NCI-H2081 treated with DMSO at 0.1 percent for 48 hours (cell line): ENCODE results near the gene ZNF416.

Experiments
- DNase-seq: peaks from one replicate; lab custom pipeline; 2025; lab: John Stamatoyannopoulos, UW

The ZNF416 gene

DNA sequence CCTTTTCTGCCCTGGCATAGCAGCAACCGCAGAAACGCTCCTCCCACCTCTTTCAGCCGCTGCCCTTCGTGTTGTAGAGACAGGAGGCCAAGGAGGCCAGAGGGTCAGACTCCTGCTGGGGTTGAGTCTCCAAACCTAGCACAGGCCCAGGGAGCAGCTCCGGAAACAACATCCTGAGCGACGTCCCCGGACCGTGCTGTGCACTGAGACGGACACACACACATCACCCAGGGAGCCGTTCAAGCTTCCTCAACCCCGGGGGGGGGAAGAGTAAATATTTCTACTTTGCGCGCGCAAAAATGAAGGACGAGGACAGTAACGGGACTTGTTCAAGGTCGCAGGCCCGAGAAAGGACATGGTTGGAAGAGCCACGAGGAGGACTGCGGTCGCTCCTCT, 19.7 kb downstream of the ZNF416 start:
- DNase-seq = no peak

GRCh38 chr19:57558525-57558924, 20.2 kb downstream of the ZNF416 start:
- DNase-seq = no peak

DNA sequence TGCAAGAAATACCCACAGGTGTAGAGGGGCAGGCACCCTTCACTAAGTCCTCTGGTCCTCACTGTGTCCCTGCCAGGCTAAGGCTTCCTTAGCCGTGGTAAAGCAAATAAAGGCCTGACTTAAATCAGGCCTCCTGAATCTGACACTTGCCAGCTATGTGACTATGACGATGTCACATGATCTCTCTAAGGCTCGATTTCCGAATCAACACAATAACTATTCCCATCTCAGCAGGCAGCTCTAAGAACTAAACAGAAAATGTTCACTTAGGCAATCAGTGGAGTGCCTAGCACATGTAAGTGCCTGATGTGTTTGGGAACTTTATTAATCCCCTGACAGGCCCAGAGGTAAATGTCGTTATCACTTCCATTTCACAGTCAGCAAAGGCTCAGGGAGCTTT, 21.1 kb downstream of the ZNF416 start:
- no peak for DNase-seq

DNA sequence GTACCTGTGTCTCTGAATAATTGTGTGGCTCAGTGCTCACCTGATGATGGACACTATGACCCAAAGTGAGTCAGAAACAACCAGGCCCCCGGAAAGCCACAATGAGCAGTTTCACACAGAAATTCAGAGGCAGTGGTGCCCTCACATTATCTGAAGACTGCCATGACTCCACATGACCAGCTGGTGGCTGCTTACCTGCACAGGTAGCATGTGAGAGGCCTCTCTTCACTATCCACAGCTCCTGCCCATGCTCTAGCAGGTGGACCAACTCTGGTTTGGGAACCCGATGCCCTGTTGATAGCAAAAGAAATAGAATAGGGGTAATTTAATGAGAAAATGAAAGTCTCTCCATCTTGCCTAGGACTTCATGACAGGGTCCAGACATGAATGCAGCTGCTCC, 26.3 kb downstream of the ZNF416 start:
- DNase-seq = no peak

GRCh38 chr19:57546513-57546912, 32.2 kb downstream of the ZNF416 start:
- no peak for DNase-seq

DNA sequence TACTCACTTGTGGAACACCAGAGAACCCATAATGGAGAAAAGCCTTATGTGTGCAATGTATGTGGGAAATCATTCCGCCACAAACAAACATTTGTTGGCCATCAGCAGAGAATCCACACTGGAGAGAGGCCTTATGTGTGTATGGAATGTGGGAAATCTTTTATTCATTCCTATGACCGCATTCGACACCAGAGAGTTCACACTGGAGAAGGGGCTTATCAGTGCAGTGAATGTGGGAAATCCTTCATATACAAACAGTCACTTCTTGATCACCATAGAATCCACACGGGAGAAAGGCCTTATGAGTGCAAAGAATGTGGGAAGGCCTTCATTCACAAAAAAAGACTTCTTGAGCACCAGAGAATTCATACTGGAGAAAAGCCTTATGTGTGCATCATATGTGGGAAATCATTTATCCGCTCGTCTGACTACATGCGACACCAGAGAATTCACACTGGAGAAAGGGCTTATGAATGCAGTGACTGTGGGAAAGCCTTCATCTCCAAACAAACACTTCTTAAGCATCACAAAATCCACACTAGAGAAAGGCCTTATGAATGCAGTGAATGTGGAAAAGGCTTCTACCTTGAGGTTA, 40.7 kb downstream of the ZNF416 start:
- no peak for DNase-seq

DNA sequence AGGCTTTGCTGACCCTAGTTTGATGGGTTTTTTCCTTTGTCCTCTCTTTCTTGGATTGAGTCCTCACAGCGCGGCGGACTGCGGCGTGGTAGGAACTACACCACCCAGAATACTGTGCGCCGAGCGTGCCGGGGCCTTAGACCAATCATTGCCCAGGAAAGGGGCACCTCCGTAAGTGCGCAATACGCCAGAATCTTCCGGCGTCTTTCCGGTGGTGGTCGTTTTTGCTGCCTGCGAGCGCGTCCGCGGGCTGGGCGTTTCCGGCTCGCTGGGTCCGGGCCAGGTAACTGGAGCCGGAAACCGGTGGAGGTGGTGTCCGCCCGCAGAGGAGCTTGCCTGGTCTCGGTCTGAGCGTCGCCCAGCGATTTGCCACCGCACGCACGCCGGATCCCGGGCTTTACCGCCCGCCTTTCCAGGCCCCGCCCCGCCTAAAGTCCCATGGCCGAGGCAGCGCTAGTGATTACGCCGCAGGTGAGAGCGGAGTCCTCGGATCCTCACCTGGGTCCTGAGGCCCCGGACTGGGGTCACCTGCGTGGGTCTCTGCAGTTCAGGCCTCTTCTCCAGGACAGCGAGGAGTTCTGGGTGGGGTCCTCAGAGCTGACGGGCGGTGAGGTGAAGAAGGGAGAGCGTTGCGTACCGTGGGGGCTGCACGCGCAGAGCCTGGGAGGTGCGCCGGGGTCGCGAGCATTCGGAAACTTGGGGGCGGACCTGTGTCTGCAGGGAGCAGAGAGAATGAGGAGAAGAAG, 51.4 kb downstream of the ZNF416 start, which contains the start of gene ZNF549:
TSS of gene ZNF549 (plus strand) at position 221 of the 746 bp plus-strand sequence. CDS start at position 439, 218 bp downstream.
- peak; percentile 80 for DNase-seq
